ENCODE results near the gene MNS1. TPM values are rescaled to one million over a fixed set of nuclear protein-coding genes. Genes with fewer than 3 reads are reported as not detected.
"Not testable (repeated sequence)": the region's sequence is repeated elsewhere in the genome, so short reads cannot be mapped to it uniquely, and the experiment has no call there.

The MNS1 gene
- total RNA-seq, 1 donor from 2014 or later: not detected

- intact Hi-C loops (cut with micrococcal nuclease): no loop called here
Measured at GRCh38 chr15:56459096-56459495, 5.8 kb downstream of the MNS1 start.

GRCh38 chr15:56456229-56456628 lies 8.7 kb downstream of the MNS1 start:
- intact Hi-C loops (cut with micrococcal nuclease): no loop called here

DNA sequence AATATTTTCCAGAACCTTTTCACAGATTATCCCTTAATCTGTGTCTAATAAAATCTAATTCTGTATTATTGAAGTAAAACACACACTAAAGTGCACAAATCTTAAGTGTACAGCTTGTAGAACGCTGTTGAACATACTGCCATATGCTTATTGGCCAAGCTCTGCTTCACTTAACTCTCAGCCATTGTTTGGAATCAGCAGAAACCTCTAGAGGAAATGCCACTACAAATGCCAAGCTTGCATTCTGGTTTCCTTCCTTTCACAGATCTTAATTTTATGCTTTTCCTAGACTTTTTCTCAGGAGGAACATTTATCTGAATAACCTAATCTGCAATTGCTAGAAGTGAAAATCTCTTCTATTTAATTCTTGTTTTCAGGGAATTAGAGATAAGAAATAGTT lies 10.1 kb downstream of the MNS1 start:
- intact Hi-C loops (cut with micrococcal nuclease): no loop called here

- intact Hi-C loops (cut with micrococcal nuclease): no loop called here
Measured at GRCh38 chr15:56445746-56446145, 19.2 kb downstream of the MNS1 start.

GRCh38 chr15:56442354-56442753 lies 22.6 kb downstream of the MNS1 start:
- intact Hi-C loops (cut with micrococcal nuclease): no loop called here

DNA sequence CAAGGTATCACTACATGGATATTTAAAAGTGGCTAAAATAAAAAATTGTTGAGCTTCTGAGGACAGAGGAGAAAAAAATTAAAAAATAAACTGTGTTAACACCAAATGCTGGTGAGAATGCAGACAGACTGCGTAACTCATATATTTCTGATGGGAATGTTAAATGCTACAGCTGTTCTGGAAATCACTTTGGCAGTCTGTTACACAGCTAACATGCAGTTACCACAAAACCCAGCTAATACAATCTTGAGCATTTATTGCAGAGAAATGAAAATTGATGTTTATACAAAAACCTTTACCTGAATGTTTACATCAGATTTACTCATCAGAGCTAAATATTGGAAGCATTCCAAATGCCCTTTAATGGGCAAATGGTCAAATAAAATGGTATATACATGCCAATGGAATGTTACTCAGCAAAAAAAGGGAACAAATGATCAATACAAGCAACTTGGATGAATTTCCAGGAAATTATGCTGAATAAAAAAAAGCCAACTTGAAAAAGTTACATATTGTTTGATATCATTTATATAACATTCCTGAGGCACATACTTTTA lies 24.6 kb downstream of the MNS1 start:
- intact Hi-C loops (cut with micrococcal nuclease): no loop called here

GRCh38 chr15:56432304-56432703 lies 32.6 kb downstream of the MNS1 start:
- intact Hi-C loops (cut with micrococcal nuclease): no loop called here

- intact Hi-C loops (cut with micrococcal nuclease): loop anchor here (1.0 to 10.0 kb wide), 5 partner anchors 64 to 781 kb away; partner anchors contain the start of genes NEDD4 and TEX9
Measured at GRCh38 chr15:56428821-56429458, 36.0 kb downstream of the MNS1 start.

DNA sequence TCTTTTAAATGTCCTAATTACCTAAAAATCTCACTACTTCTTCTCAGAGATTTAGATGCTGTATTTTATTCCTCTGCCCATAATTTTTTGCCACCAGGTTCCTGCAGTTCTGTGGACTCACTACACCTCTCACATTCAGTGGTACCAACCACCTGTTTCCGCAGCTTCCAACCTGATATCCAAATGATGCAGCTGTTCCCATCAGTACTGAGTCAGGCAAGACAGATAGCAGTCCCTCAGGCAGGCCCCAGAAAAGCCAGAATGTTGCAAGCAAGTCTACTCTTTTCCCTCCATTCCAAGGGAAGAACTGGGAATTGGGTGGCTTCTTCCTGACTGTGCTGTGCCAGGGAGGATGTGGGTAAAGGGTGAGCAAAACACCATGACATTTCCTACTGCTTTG lies 39.0 kb downstream of the MNS1 start:
- intact Hi-C loops (cut with micrococcal nuclease): loop anchor here (5.0 to 10.0 kb wide), 3 partner anchors 61 to 434 kb away; partner anchors contain the start of genes NEDD4 and TEX9

DNA sequence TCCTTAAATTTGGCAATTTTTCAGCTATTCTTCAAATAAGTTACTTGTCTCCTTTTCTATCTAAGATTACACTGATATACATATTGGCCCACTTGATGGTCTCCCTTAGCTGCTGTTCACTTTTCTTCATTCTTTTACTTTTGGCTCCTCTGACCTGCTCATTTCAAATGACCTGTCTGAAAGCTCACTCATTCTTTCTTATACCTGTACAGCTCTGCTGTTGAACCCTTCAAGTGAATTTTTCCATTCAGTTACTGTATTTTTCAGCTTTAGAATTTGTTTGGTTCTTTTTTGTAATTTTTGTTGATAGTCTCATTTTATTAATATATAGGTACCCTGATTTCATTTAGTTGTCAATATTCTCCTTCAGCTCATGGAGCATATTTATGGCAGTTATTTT lies 39.7 kb downstream of the MNS1 start:
- intact Hi-C loops (cut with micrococcal nuclease): loop anchor here (5.0 to 10.0 kb wide), 3 partner anchors 60 to 433 kb away; partner anchors contain the start of genes NEDD4 and TEX9

DNA sequence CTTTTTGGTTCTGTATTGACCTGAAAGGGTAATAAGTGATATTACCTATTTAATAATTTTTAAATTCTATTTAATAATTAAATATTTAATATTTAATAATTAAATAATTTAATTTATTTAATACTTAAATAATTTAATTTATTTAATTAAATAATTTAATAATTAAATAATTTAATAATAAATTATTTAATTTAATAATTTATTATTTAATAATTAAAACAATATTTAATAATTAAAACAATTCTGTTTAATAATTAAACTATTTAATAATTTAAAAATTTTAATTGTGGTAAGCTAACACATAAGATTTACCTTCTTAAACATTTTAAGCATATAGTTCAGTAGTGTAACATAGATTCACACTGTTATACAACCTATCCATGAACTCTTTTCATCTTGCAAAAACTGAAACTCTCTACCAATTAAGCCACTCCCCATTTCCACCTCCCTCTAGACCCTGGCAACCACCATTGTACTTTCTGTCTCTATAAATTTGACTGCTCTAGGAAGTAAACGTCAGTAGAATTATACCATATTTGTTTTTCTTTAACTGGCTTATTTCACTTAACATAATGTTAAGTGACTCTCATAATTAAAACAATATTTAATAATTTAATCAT lies 51.7 kb downstream of the MNS1 start:
- intact Hi-C loops (cut with micrococcal nuclease): not testable (repeated sequence)

- intact Hi-C loops (cut with micrococcal nuclease): no loop called here
Measured at GRCh38 chr15:56411122-56411749, 53.7 kb downstream of the MNS1 start.

GRCh38 chr15:56410721-56411120 lies 54.2 kb downstream of the MNS1 start:
- intact Hi-C loops (cut with micrococcal nuclease): no loop called here

GRCh38 chr15:56399209-56399608 lies 65.7 kb downstream of the MNS1 start:
- intact Hi-C loops (cut with micrococcal nuclease): not testable (repeated sequence)

DNA sequence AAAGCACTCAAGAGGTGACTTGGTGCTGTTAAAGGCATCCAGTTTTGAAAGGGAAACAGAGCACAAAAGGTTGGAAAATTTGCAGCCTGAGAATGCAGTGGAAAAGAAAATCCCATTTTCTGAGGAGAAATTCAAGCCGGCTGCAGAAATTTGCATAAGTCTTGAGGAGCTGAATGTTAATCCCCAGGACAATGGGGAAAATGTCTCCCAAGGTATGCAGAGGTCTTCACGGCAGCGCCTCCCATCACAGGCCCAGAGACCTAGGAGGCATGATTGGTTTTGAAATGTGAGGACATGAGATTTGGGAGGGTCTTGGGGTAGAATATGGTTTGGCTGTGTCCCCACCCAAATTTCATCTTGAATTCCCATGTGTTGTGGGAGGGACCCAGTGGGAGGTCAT lies 67.6 kb downstream of the MNS1 start:
- intact Hi-C loops (cut with micrococcal nuclease): not testable (repeated sequence)

DNA sequence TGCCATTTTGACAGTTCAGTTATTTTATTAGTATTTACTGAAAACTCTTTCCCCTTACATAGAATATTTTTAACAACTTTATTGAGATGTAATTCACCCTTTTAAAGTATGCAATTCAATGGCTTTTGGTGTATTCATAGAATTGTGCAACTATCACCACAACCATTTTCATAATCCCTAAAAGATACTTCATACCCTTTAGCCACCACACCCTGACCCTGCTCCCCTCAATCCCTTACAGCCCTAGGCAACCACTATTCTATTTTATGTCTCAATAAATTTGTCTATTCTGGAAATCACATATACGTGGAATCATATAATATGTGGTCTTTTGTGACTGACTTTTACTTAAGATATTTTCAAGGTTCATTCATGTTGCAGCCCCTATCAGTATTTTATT lies 70.0 kb downstream of the MNS1 start:
- intact Hi-C loops (cut with micrococcal nuclease): no loop called here

GRCh38 chr15:56393277-56393676 lies 71.7 kb downstream of the MNS1 start:
- intact Hi-C loops (cut with micrococcal nuclease): no loop called here

DNA sequence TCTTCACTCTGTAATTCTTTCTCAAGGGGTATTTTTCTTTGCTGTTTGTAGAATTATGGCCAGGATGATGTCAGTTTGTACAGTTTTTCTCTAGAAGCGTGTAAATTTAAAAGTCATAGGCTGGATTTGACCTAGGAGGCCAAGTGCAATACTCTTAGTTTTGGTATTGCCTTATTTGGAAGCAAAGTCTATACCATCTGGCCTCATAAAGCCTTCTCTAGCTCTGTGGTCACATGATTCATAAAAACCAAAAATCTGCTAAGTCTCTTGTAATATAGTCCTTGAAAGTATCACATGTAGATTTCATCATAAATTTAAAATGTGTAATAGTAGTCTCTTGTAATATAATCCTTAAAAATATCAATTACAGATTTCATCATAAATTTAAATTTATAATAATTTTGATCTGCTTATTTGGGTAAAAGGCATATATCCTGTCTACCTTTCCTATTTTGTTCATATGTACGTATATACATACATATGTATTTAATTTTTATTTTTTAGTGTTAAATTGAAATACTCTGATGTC lies 74.1 kb downstream of the MNS1 start:
- intact Hi-C loops (cut with micrococcal nuclease): no loop called here

- intact Hi-C loops (cut with micrococcal nuclease): no loop called here
Measured at GRCh38 chr15:56385908-56386307, 79.0 kb downstream of the MNS1 start.

- intact Hi-C loops (cut with micrococcal nuclease): no loop called here
Measured at GRCh38 chr15:56383010-56383409, 81.9 kb downstream of the MNS1 start.

Data from T-helper 1 cell treated with Interleukin-12 subunit alpha and Interleukin-12 subunit beta and Interleukin-4 antibody, amounts not matched to agents 30 ng/mL and 1 ng/mL, for 36 hours (primary cell).